ENCODE data around the gene CD247.

Gene CD247

DNA sequence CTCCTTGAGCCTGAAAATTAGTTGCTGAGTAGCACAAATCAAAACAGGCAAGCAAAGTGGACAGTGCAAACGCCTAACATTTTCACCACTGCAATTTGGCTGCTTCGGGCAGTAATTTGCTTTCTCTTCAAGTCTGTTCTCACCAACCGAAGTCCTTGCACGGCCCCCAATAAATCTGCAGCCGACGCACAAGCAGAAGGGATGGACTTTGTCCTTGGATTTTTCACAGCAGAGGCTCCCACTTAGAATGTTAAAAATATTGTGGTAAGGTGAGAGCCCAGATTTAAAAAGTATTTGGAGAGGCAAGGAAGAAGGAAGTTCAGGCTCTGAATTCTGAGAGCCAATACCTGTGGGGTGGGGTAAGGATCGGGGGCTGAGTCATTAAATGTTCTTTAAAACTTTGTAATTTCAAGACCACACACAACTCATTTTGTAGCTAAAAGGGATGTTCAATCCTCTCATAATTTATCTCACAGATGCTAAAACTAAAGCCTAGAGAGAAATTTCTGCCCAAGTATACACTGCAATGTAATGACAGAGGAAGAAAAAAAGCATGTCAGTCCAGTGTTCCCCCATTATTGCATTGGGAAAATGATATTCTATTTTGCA, 6.2 kb downstream of the CD247 start:
- DNase-seq (ENCODE audit: low spot score) = no peak
- in situ Hi-C loops (cut with MboI; ENCODE audit: low pct_unique_long_range_greater_than_20kb, low sequenced_read_pairs, unreplicated experiment) = no loop called here
- TF ChIP-seq, protein P1, sequence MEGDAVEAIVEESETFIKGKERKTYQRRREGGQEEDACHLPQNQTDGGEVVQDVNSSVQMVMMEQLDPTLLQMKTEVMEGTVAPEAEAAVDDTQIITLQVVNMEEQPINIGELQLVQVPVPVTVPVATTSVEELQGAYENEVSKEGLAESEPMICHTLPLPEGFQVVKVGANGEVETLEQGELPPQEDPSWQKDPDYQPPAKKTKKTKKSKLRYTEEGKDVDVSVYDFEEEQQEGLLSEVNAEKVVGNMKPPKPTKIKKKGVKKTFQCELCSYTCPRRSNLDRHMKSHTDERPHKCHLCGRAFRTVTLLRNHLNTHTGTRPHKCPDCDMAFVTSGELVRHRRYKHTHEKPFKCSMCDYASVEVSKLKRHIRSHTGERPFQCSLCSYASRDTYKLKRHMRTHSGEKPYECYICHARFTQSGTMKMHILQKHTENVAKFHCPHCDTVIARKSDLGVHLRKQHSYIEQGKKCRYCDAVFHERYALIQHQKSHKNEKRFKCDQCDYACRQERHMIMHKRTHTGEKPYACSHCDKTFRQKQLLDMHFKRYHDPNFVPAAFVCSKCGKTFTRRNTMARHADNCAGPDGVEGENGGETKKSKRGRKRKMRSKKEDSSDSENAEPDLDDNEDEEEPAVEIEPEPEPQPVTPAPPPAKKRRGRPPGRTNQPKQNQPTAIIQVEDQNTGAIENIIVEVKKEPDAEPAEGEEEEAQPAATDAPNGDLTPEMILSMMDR (IDR thresholded peaks at IDR 0.05; ENCODE audit: extremely low read depth, insufficient read depth, missing control alignments) = no peak

DNA sequence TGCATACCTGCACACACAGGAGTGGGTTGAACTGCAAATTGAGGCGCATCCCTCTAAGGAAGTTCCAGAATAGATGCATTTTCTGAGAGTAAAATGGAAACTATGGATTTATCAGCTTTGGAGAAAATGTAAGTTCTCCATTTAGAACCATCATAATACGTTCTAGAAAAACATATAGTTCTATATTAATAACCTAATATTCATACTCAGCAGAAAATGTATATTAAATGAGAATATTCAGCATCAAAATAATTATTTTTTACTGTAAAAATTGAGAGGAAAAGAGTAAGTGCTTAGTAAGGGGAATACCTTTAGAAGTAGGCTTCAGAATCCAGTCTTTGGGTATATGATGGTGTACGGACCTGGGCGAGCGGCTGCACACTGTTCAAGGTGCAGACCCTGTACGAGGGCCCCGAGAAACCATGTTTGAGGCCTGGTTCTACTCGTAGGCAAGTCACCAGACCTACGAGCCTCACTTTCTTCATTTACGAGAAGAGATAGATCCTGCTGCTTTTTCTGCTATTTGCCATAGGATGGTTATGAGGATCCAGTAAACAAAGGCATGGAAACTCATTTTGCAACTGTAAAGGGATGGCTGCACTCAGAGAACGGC, 6.8 kb downstream of the CD247 start:
- TF ChIP-seq, protein P1 (IDR thresholded peaks at IDR 0.05; ENCODE audit: extremely low read depth, insufficient read depth, missing control alignments) = no peak
- DNase-seq (ENCODE audit: low spot score) = no peak
- in situ Hi-C loops (cut with MboI; ENCODE audit: low pct_unique_long_range_greater_than_20kb, low sequenced_read_pairs, unreplicated experiment) = no loop called here

DNA sequence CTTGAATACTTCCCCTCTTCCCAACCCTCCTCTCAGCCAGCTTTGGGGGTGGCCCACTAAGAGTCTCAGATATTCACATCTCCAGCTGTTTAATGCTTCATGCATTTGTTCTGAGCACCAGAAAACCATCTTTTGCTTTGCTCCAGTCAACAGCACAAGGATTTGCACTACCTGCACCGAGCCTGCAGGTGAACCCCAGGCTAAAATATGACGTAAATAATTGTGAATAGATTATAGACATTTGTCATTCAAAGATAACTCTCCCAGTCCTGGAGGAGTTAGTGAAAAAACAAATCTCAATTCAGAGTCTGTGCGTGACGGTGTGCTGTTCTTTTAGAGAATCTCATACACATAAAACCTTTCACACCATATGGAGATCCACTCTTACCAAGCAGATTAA, 7.4 kb downstream of the CD247 start:
- in situ Hi-C loops (cut with MboI; ENCODE audit: low pct_unique_long_range_greater_than_20kb, low sequenced_read_pairs, unreplicated experiment) = no loop called here
- DNase-seq (ENCODE audit: low spot score) = no peak
- TF ChIP-seq, protein P1 (IDR thresholded peaks at IDR 0.05; ENCODE audit: extremely low read depth, insufficient read depth, missing control alignments) = no peak

DNA sequence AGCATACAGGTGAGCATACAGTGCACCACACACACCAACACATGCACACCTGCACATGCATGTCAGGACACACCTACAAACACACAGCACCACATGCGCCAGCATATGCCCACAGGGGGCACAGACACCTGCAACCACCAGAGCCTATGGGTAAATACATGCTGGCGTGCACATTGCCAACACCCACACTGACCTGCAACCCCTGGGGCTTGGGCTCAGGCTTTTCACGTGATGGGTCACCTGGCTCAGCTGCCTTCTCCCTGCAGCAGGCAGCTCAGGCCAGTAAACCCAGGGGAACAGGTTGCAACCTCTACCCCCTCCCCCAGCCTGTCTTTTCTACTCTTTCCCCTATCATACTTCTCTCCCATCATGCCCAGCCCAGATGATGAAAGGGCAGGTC, 8.1 kb downstream of the CD247 start:
- TF ChIP-seq, protein P1 (IDR thresholded peaks at IDR 0.05; ENCODE audit: extremely low read depth, insufficient read depth, missing control alignments) = no peak
- no peak for DNase-seq (ENCODE audit: low spot score)
- in situ Hi-C loops (cut with MboI; ENCODE audit: low pct_unique_long_range_greater_than_20kb, low sequenced_read_pairs, unreplicated experiment) = no loop called here

DNA sequence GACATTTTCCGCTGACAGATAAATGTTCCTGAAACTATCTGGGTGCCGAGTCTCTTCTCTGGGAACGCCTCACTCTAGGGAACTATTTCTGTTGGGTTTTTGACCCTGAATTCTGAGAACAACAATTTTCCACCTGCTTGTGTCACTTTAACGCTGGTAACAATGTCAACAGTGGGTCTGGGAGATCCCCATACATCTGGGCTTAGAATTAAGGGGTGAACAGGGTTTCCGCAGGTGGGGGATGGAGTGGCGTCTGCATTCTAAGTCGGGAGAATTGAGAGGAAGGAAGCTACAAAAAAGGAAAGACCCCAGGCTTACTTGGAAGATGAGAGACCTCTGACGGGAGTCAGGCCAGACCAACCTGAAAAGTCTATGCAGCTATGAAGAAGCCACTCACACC, 8.7 kb downstream of the CD247 start:
- TF ChIP-seq, protein P1 (IDR thresholded peaks at IDR 0.05; ENCODE audit: extremely low read depth, insufficient read depth, missing control alignments) = no peak
- DNase-seq (ENCODE audit: low spot score) = no peak
- in situ Hi-C loops (cut with MboI; ENCODE audit: low pct_unique_long_range_greater_than_20kb, low sequenced_read_pairs, unreplicated experiment) = no loop called here

DNA sequence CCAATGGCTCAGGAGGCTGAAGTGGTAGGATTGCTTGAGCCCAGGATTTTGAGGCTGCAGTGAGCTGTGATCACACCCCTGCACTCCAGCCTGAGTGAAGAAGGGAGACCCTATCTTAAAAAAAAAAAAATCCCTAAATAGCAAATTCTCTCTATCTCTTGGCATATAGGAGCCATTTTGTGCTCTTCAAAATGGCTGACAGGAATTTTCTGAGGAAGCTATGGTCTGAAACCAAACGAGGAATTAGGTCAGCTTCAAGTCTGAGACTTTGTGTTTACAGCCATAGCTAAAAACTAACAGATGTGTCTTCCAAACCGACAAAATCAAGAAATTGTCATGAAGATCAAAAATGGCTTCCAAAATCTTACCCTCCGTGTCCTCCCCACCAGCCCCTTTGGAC, 10.6 kb downstream of the CD247 start:
- TF ChIP-seq, protein P1 (IDR thresholded peaks at IDR 0.05; ENCODE audit: extremely low read depth, insufficient read depth, missing control alignments) = no peak
- in situ Hi-C loops (cut with MboI; ENCODE audit: low pct_unique_long_range_greater_than_20kb, low sequenced_read_pairs, unreplicated experiment) = no loop called here
- DNase-seq (ENCODE audit: low spot score) = no peak
